GM13976 (cell line): ENCODE results near the gene DHODH.

ENCODE experiments used
- DNase-seq: peaks from one replicate; pipeline ENCODE4 v3.0.0; 2012; ENCODE audit warnings: low spot score
- CTCF ChIP-seq: IDR thresholded peaks from 2 replicates; pipeline ENCODE4 v1.5.1; 2012; ENCODE audit warnings: borderline replicate concordance, mild to moderate bottlenecking; ENCODE audit not compliant: insufficient read depth; ENCODE audit errors: extremely low read depth, missing control alignments, control extremely low read depth
- in situ Hi-C: fragments of 300-500 bp; cut with MboI; formaldehyde crosslinking; loops from one replicate; pipeline ENCODE4 v1.12.0; 2022; ENCODE audit warnings: low sequenced_read_pairs, mixed read lengths, inconsistent platforms; ENCODE audit not compliant: unreplicated experiment

The DHODH gene

GRCh38 chr16:72023962-72024361 is 15.4 kb downstream of the DHODH start:
- in situ Hi-C loops: no loop called here
- DNase-seq: no peak
- no peak for TF ChIP-seq CTCF

GRCh38 chr16:72024862-72025382 is 16.4 kb downstream of the DHODH start:
- no peak for TF ChIP-seq CTCF
- in situ Hi-C loops: no loop called here
- DNase-seq: no peak

- no peak for TF ChIP-seq CTCF
- in situ Hi-C loops: no loop called here
- DNase-seq: no peak
Observed at GRCh38 chr16:72025404-72026114, 17.0 kb downstream of the DHODH start.

- DNase-seq: no peak
- in situ Hi-C loops: no loop called here
- no peak for TF ChIP-seq CTCF
Observed at GRCh38 chr16:72027669-72028378, 19.3 kb downstream of the DHODH start.

- in situ Hi-C loops: no loop called here
- no peak for TF ChIP-seq CTCF
Observed at GRCh38 chr16:72029567-72030271, 21.2 kb downstream of the DHODH start.

GRCh38 chr16:72033437-72033836 is 24.9 kb downstream of the DHODH start:
- DNase-seq: no peak
- in situ Hi-C loops: no loop called here
- no peak for TF ChIP-seq CTCF

More at GRCh38 chr16:72029567-72030271, 21.2 kb downstream of the DHODH start:
- no peak for DNase-seq
